HG02852 (cell line): ENCODE data around the gene C19orf25.

Experiments used
- ATAC-seq: cut with Tn5 transposase; IDR thresholded peaks from one replicate; pipeline ENCODE4 v1.9.1; 2021; ENCODE audit warnings: mild to moderate bottlenecking, moderate library complexity; ENCODE audit not compliant: unreplicated experiment

The C19orf25 gene

GRCh38 chr19:1434577-1435060 is 44.4 kb downstream of the C19orf25 start:
- ATAC-seq, result no peak

DNA sequence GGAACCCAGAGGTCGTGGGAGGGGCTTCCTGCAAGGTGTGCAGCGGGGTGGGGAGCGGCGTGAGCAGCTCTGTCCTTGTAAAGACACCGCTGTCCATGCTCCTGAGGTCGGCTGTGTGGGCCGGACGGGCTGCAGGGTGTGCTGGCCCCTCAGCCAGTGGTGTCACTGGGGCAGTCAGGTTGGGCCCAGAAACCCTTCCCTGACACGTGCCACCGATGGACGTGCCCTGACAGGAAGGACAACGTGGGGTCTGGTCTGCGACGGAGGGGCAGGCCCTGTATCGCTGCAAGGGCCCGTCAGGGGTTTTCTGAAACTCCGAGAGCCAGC is 45.0 kb downstream of the C19orf25 start:
- ATAC-seq, result no peak

GRCh38 chr19:1433119-1434039 is 45.6 kb downstream of the C19orf25 start:
- ATAC-seq, result no peak

GRCh38 chr19:1432507-1432887 is 46.5 kb downstream of the C19orf25 start:
- no peak for ATAC-seq

DNA sequence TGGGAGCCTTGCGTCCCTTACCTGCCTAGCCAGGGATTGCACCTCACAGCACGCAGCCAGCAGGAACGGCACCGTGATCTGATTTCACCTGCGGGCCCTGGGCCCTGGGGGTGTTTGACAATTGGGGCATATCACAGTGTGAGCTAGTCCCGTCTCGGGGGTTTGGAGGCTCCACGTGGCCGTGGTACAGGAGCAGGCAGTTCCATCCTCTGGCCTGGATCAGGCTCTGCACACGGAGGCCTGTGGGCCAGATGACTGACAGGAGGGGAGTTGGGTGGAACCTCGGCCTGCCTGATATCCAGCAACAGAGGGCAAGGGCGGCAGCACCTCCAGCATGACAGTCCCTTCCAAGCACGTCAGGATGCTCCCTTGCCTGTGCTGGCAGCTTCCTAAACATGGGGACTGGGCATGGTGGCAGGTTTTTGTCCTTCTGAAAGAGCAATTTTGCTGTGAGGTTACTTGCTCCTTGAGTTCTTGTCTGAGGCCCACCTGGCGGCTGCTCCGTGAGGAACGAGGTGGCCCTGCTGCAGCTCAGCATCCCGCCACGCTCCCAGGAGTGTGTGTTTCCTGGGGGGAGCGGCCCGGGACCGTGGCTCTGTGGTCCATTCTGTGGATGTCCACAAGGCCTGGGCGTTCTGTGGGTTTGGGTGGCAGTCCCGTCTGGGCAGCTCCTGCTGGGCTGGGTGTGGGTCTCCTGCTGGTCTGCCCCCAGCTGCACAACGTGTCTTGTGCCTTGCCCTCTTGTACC is 47.1 kb downstream of the C19orf25 start:
- ATAC-seq, result no peak

GRCh38 chr19:1430246-1430645 is 48.8 kb downstream of the C19orf25 start:
- no peak for ATAC-seq

DNA sequence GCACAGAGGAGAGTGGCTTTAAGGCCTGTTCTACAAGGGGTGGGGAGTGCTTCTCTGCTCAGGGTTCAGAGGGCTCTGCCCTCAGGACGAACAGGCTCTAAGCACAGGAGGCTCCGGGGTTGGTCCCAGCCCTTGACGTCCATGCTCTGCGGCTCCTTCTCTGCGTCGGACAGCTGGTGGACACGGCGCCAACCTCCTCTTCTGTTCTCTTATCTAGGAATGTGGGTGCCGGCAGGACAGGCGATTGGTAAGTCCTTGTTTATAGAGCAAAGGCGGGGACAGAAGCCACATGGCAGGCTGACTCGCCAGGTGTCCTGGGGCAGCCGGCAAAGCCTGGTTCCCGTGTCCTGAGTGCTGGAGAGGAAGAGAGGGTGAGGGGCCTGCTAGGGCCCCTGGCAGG is 49.3 kb downstream of the C19orf25 start:
- no peak for ATAC-seq

DNA sequence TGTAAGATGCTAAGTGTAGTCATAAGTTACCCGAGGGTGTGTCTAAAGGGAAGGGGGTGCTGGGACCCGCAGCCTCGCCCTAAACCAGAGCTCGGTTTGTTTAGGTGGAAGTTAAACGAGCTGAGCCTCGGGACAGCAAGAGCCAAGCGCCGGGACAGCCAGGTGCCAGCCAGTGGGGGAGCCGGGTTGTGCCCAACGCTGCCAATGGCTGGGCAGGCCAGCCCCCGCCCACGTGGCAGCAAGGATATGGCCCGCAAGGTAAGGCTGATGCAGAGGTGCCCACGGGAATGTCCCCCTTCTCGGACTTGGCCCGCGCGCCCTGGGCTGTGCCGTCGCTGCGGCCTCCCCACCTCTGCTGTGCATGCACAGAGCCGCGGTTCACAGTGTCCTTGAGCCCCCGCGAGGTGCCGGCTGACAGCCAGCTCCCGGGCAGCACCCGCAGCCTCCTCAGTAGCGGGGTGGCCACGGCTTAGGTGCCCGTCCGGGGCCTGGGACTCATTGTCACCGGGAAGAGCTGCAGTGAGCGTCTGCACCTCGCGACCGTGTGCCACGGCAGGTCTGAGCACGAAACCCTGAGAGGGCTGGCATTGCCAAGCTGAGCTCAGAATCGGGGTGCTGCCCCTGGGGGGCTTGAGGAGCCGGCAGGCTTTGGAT is 50.1 kb downstream of the C19orf25 start:
- no peak for ATAC-seq

DNA sequence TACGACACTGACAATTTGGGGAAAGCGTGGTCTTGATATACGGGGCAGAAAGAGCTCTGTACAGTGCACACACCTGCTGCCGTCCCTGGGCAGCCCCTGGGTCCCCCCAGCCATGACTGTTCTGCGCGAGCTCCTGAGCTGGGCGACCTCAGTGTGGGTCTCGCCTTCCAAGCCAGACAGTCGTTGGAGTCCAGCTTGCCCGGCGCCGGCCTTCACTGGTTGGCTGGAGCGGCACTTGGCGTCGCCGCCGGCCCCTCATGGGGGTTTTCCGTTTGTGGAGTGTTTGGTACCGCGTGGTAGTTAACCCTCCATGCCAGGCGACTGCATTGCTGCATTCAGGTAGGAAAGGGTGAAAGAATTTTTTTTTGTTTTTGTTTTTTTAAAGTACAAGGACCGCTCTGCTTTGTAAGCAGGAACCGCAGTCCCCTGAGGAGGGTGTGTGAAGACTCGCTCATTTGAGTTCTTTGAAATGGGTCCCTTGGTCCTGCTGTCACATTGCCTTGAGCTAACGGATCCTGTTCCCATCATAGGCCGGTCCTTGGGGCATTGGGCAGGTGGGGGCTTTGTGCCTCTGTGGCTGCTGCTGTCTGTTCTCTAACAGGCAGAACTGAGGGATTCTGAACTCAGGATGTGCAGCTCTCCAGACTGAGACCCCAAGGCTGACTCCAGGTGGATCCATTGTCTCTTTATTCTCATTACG is 51.6 kb downstream of the C19orf25 start:
- no peak for ATAC-seq

GRCh38 chr19:1426736-1427135 is 52.3 kb downstream of the C19orf25 start:
- no peak for ATAC-seq

DNA sequence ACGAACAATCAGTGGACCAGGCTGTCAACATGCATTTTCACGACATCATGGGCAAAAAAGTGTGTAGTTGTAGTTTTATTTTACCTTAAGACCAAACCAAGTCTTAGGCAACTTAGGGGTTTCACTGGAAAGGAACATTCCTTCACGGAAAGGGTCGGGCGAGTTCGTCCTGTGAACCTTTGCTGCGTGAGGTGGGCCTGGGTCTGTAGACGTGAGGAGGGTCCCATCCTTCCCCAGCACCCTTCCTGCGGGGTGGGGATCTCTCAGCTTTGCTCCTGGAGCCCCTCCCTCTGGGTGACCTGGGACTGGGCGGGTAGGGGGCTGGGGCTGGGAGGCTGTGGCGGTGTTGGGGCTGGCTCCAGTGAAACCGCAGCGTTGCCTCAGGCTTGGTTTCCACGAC is 53.1 kb downstream of the C19orf25 start:
- ATAC-seq, result no peak

DNA sequence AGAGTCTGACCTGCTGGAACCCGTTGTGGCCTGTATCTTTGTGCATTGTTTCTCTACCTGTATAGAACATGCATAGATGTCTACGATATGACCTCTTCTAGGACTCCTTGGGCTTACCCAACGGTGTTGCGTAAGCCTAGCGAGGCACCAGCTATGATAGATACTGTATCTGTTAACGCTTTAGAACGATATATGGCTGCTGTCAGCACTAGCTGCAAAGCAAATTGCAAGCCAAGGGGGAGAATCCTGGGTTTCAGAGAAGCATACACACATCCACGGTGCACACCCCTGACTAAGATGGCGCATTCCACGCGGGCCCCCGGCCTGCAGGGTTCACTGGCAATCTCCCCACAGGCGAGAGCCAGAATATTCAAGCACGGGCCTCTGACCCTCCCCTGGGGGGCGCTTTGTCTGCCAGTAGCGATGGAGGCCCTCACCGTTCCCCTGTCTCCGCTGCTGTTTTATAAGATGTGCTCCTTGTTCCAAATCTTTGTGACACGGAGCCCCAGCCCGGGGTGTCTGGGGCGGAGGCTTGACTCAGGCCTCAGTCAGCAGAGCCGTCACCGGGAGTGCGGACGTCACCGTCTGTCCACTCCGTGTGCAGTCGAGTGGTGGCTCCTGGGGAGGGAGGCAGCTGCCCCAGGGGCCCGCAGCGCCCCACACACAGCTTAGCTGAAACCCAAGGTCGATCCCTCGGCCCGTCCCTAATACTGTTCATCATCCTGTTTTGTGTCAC is 53.7 kb downstream of the C19orf25 start:
- no peak for ATAC-seq

- ATAC-seq, result no peak
Measured at GRCh38 chr19:1424192-1424955, 54.6 kb downstream of the C19orf25 start.

DNA sequence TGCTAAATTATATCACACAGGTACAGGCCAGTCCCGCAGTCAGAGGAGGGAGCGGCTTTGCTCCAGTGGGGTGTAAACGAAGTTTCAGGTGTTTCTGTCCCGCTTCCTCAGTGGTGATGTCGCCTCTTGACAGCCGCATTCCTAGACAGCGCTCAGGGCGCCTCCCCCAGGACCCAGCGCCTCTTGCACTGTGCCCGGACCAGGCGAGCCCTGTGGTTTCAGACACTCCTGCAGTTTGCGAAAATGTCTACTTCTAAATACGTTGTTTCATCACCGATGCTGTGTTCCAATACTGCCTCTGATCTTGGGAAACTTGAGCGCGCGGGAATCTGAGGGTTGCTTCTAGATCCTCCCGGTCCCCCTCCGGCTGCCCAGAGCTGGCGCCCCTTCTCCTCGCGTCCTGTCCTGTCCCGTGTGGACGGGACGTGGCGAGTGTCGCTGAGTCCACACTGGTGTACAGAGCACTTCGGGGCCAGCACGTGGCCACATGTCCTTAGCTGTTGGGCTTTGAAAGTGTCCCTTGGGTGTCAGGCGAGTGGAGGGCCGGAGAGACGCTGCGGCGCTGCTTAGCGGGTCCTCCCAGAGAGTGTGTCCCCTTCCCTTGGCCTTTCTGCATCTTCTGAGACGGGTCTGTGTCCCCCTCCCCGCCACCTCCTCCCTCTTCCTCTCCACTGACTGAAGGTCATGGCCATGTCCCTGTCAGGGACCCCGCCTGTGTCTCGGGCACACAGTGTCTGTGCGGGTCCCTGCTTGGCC is 55.4 kb downstream of the C19orf25 start:
- ATAC-seq, result no peak
